A549 (cell line): Measurements from ENCODE around the gene PIAS3. TPM values are rescaled to one million over a fixed set of nuclear protein-coding genes. Genes with fewer than 3 reads are reported as not detected.

Source experiments
- ATAC-seq, 2 experiments: fragments of 200-7000 bp in 1 of 2; fragments of >200 bp in 1 of 2; cut with Nextera tagmentation in 1 of 2; cut with Tn5 transposase in 1 of 2; 3 replicates each; pipeline versions ENCODE4 v1.8.0 to v1.9.1; 2018 to 2020; ENCODE audit warnings: mild to moderate bottlenecking in 1 of 2, moderate library complexity in 1 of 2
- CTCF ChIA-PET: fragments of 300-600 bp; sonication (Branson Sonifier 250); formaldehyde crosslinking; extraction: SDS; loops from one replicate; lab custom pipeline; 2021; ENCODE audit warnings: antibody characterized with exemption, inconsistent platforms; lab: Yijun Ruan, JAX
- POLR2A ChIA-PET: fragments of 350-600 bp; formaldehyde crosslinking; extraction: SDS; loops from one replicate; lab custom pipeline; 2021; ENCODE audit warnings: antibody characterized with exemption, inconsistent platforms; lab: Yijun Ruan, JAX
- DNase-seq, 2 experiments: peaks; one replicate each; pipeline versions ENCODE4 v3.0.0 to v3.0.0-alpha.2; 2011 to 2016; ENCODE audit warnings: low read depth in 1 of 2, low spot score in 1 of 2
- FAIRE-seq: peaks from 2 replicates; lab custom pipeline; 2011; peaks lifted over from hg19 to GRCh38; lab: Jason Lieb, UNC
- H3K27ac ChIP-seq, 2 experiments: fragments of >200 bp; sonication (Bioruptor Twin); formaldehyde crosslinking; 3 replicates each; pipeline ENCODE4 v1.5.1; 2016 to 2017
- H3K4me1 ChIP-seq: fragments of >200 bp; sonication (Bioruptor Twin); formaldehyde crosslinking; 3 replicates; pipeline ENCODE4 v1.6.1; 2016
- H3K4me2 ChIP-seq: fragments of >200 bp; sonication (Bioruptor Twin); formaldehyde crosslinking; 3 replicates; pipeline ENCODE4 v1.6.1; 2016
- H3K4me3 ChIP-seq: fragments of >200 bp; sonication (Bioruptor Twin); formaldehyde crosslinking; 3 replicates; pipeline ENCODE4 v1.5.1; 2016
- H3K9me3 ChIP-seq: fragments of >200 bp; sonication (Bioruptor Twin); formaldehyde crosslinking; 3 replicates; pipeline ENCODE4 v1.6.1; 2016
- CHD4 ChIP-seq: fragments of 200-600 bp; sonication (generic); IDR thresholded peaks from 2 replicates; pipeline ENCODE4 v1.6.1; 2016; ENCODE audit warnings: antibody characterized with exemption, mild to moderate bottlenecking, borderline replicate concordance
- FOSB ChIP-seq: fragments of 250-450 bp; sonication (Bioruptor Pico); IDR thresholded peaks from 2 replicates; pipeline ENCODE4 v1.5.0; 2020; ENCODE audit warnings: mild to moderate bottlenecking, moderate library complexity
- FOXS1 ChIP-seq: fragments of 250-450 bp; sonication (Bioruptor Pico); IDR thresholded peaks from 2 replicates; pipeline ENCODE4 v1.5.0; 2020; ENCODE audit warnings: mild to moderate bottlenecking, moderate library complexity
- HEYL ChIP-seq: fragments of 250-450 bp; sonication (Bioruptor Pico); IDR thresholded peaks from 2 replicates; pipeline ENCODE4 v1.8.0; 2021; ENCODE audit warnings: mild to moderate bottlenecking, moderate library complexity
- HOXB13 ChIP-seq: fragments of 250-450 bp; sonication (Bioruptor Pico); IDR thresholded peaks from 2 replicates; pipeline ENCODE4 v1.5.0; 2020; ENCODE audit warnings: low read depth, mild to moderate bottlenecking, moderate library complexity
- HOXB5 ChIP-seq: fragments of 250-450 bp; sonication (Bioruptor Pico); IDR thresholded peaks from 2 replicates; pipeline ENCODE4 v1.5.0; 2020; ENCODE audit warnings: mild to moderate bottlenecking, moderate library complexity
- JUN ChIP-seq, 2 experiments: fragments of >200 bp; sonication (Bioruptor Twin); formaldehyde crosslinking; IDR thresholded peaks; 2 replicates in 1 of 2; 3 replicates in 1 of 2; pipeline ENCODE4 v1.6.1; 2016 to 2017
- JUNB ChIP-seq: fragments of >200 bp; sonication (Bioruptor Twin); formaldehyde crosslinking; IDR thresholded peaks from 2 replicates; pipeline ENCODE4 v1.6.1; 2016
- MAFK ChIP-seq: fragments of 450-650 bp; IDR thresholded peaks from 2 replicates; pipeline ENCODE4 v1.6.1; 2014; ENCODE audit not compliant: partially characterized antibody
- NFE2L2 ChIP-seq: fragments of 150-350 bp; conservative IDR thresholded peaks from 2 replicates; pipeline ENCODE4 v1.6.1; 2014; ENCODE audit warnings: low read length
- NPAS2 ChIP-seq: fragments of 250-450 bp; sonication (Bioruptor Pico); IDR thresholded peaks from 2 replicates; pipeline ENCODE4 v1.8.0; 2022; ENCODE audit warnings: mild to moderate bottlenecking, moderate library complexity, borderline replicate concordance
- POLR2A ChIP-seq: IDR thresholded peaks from 2 replicates; pipeline ENCODE4 v1.6.1; 2012; ENCODE audit warnings: mild to moderate bottlenecking, low read length
- RNF2 ChIP-seq: fragments of 200-600 bp; sonication (generic); IDR thresholded peaks from 2 replicates; pipeline ENCODE4 v1.6.1; 2016; ENCODE audit warnings: low read depth, mild to moderate bottlenecking, antibody characterized with exemption, moderate library complexity, borderline replicate concordance
- TFCP2L1 ChIP-seq: fragments of 250-450 bp; sonication (Bioruptor Pico); IDR thresholded peaks from 2 replicates; pipeline ENCODE4 v1.5.0; 2021; ENCODE audit warnings: mild to moderate bottlenecking
- TP53 ChIP-seq: fragments of 250-450 bp; sonication (Bioruptor Pico); IDR thresholded peaks from 2 replicates; pipeline ENCODE4 v1.5.0; 2021; ENCODE audit warnings: mild to moderate bottlenecking, moderate library complexity
- ZC3H11A ChIP-seq: fragments of 450-650 bp; IDR thresholded peaks from 2 replicates; pipeline ENCODE4 v1.6.1; 2014; ENCODE audit warnings: antibody characterized with exemption, mild to moderate bottlenecking
- WGBS: methylation state at CpG from one replicate; pipeline ENCODE4 v1.1.6; 2017; ENCODE audit errors: missing lambda C conversion rate; 5-methylcytosine and 5-hydroxymethylcytosine counted together
- polyA plus RNA-seq, 4 experiments: library from polyadenylated mRNA; depleted of rRNA in 3 of 4; stranded (reverse); fragments of >200 nt; fragmentation: RNase III in 1 of 4; extraction: RNeasy Plus Mini Kit Qiagen cat#74134 plus additional on column Dnase treatment in 1 of 4; gene quantifications; 2 replicates in 3 of 4; 3 replicates in 1 of 4; pipeline ENCODE4 v1.2.3, GENCODE V29; 2011 to 2017
- TF ChIP-seq, protein P1 (sequence below): IDR thresholded peaks from 2 replicates; pipeline ENCODE4 v1.6.1; 2012
- TF ChIP-seq, protein P2 (sequence below): fragments of 450-650 bp; IDR thresholded peaks from 2 replicates; pipeline ENCODE4 v1.6.1; 2014; ENCODE audit warnings: antibody characterized with exemption
- TF ChIP-seq, protein P3 (sequence below): fragments of 250-450 bp; sonication (Bioruptor Pico); IDR thresholded peaks from 2 replicates; pipeline ENCODE4 v1.5.0; 2021; ENCODE audit warnings: mild to moderate bottlenecking, moderate library complexity, borderline replicate concordance

The PIAS3 gene
- polyA plus RNA-seq, 2 of the 4 experiments (the other 2 are of a cell fraction), result 15.5 to 22.7 TPM

DNA sequence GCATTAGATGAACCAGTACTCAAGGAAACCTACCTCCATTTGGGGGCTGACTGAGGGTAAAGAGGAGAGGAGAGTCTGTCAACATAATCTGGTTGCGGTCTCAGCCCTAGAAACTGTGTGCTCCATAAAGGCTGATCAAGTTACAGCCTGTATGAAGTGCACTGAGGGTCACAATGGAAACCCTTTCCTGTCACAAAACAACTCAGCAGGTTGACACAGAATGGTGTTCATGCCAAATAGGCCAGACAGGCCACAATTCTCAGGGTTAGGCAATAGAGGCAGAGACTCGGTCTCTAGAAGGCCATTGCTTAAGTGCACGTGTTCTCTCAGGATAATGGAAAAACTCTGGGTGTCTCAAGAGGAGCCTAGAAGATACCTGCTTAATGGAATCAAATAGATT, 30.8 kb upstream of the PIAS3 start:
- 90% methylated on average over 3 of the region's 3 CpGs for WGBS
- H3K9me3 ChIP-seq, result no peaks in the 10 kb centered on the region
- TF ChIP-seq RNF2, result no peak
- TF ChIP-seq, protein P1, sequence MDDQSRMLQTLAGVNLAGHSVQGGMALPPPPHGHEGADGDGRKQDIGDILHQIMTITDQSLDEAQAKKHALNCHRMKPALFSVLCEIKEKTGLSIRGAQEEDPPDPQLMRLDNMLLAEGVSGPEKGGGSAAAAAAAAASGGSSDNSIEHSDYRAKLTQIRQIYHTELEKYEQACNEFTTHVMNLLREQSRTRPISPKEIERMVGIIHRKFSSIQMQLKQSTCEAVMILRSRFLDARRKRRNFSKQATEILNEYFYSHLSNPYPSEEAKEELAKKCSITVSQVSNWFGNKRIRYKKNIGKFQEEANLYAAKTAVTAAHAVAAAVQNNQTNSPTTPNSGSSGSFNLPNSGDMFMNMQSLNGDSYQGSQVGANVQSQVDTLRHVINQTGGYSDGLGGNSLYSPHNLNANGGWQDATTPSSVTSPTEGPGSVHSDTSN, result no peak
- no peak for TF ChIP-seq JUNB
- TF ChIP-seq MAFK, result no peak
- TF ChIP-seq, protein P2, sequence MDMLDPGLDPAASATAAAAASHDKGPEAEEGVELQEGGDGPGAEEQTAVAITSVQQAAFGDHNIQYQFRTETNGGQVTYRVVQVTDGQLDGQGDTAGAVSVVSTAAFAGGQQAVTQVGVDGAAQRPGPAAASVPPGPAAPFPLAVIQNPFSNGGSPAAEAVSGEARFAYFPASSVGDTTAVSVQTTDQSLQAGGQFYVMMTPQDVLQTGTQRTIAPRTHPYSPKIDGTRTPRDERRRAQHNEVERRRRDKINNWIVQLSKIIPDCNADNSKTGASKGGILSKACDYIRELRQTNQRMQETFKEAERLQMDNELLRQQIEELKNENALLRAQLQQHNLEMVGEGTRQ, result no peak
- TF ChIP-seq NFE2L2, result no peak
- TF ChIP-seq HOXB5 (CRISPR knock-in tag), result no peak
- TF ChIP-seq, all 56 proteins: peak for 0
- ChIA-PET POLR2A (no interaction called here), CTCF (interaction anchor here (0.5 to 11.2 kb wide), 8 partner anchors 9 to 120 kb away, joined by 3 to 429 read pairs (median 46); partner anchors contain the start of genes ITGA10, NUDT17 and RBM8A)
- no peak overlapping the region; a peak in 1 of 6 replicates for H3K27ac ChIP-seq
- no peak overlapping the region for H3K4me3 ChIP-seq
- no peak overlapping the region for H3K4me2 ChIP-seq
- FAIRE-seq (no peak), DNase-seq (no peak), ATAC-seq (no peak)
- peaks cover 46% of the 10 kb centered on the region for H3K4me1 ChIP-seq

DNA sequence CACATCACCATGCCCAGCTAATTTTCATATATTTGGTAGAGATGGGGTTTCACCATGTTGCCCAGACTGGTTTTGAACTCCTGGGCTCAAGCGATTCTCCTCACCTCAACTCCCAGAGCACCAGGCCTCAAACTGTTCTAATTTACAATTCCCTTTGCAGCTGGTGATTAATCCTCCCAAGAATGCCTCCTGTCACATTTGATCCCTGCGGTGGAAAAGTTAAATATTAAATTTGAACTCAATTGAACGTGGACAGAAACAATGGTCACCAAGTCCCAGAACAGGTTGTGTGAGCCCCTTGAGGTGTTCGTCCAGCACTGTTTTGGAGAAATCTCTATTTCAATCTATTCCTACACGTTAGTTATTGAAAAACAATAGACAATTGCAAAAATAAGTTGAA, 28.8 kb upstream of the PIAS3 start:
- no peak for ATAC-seq
- 33% methylated on average over 5 of the region's 5 CpGs for WGBS
- TF ChIP-seq NPAS2 (CRISPR knock-in tag), result no peak
- no peak for TF ChIP-seq HOXB13 (CRISPR knock-in tag)
- TF ChIP-seq, protein P1, result no peak
- TF ChIP-seq TFCP2L1 (CRISPR knock-in tag), result no peak
- TF ChIP-seq, protein P3, sequence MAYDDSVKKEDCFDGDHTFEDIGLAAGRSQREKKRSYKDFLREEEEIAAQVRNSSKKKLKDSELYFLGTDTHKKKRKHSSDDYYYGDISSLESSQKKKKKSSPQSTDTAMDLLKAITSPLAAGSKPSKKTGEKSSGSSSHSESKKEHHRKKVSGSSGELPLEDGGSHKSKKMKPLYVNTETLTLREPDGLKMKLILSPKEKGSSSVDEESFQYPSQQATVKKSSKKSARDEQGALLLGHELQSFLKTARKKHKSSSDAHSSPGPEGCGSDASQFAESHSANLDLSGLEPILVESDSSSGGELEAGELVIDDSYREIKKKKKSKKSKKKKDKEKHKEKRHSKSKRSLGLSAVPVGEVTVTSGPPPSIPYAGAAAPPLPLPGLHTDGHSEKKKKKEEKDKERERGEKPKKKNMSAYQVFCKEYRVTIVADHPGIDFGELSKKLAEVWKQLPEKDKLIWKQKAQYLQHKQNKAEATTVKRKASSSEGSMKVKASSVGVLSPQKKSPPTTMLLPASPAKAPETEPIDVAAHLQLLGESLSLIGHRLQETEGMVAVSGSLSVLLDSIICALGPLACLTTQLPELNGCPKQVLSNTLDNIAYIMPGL (CRISPR knock-in tag), result no peak
- no peak for TF ChIP-seq CHD4
- TF ChIP-seq POLR2A, result no peak
- no peak for TF ChIP-seq MAFK
- Histone ChIP-seq H3K9me3 (no peaks in the 10 kb centered on the region), H3K4me1 (peaks cover 36% of the 10 kb centered on the region), H3K4me2 (peak overlapping the region; percentile 49), H3K27ac (peak overlapping the region; percentile 49 to 61; a peak in 4 of 6 replicates), H3K4me3 (no peak overlapping the region)
- no peak for FAIRE-seq
- ChIA-PET POLR2A (interaction anchor here (0.6 kb wide), 1 partner anchor 40 kb away, joined by 3 read pairs; no protein-coding TSS in a partner anchor), CTCF (interaction anchor here (1.0 to 11.2 kb wide), 4 partner anchors 9 to 31 kb away, joined by 3 to 429 read pairs (median 4); partner anchors contain the start of gene ITGA10)
- peak in 1 of 2 experiments; percentile 20 for DNase-seq

DNA sequence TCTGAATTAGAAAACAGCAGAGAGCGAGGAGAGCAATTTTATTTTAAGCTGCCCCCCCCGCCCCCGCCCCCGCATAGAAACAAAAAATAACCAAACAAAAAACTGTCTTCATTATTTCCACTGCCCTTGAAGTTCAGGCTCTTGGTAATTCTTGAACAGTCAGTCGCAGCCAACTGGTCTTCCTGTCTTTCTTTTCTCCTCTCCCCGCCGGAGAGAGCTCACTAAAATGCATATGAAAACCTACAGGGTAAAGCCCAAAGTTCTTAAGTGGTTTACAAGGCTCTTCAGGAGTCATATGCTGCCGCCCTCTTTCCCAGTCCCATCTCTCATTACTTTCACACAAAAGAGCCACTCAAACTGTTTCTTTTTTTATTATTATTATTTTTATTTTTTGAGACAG, 27.9 kb upstream of the PIAS3 start:
- WGBS, result 89% methylated on average over 8 of the region's 8 CpGs
- ATAC-seq (no peak), DNase-seq (no peak)
- CTCF ChIA-PET, result interaction anchor here (1.5 to 11.2 kb wide), 3 partner anchors 24 to 41 kb away, joined by 4 to 429 read pairs (median 4); partner anchors contain the start of genes ITGA10 and NUDT17
- H3K4me3 ChIP-seq, result no peak overlapping the region
- TF ChIP-seq TP53 (CRISPR knock-in tag) (no peak), FOXS1 (CRISPR knock-in tag) (no peak), JUN (IDR thresholded peaks at IDR 0.05) (no peak), FOSB (CRISPR knock-in tag) (no peak), HEYL (no peak), ZC3H11A (no peak)
- TF ChIP-seq, protein P3 (CRISPR knock-in tag), result no peak
- TF ChIP-seq, all 56 proteins: peak for 0
- Histone ChIP-seq H3K4me2 (no peak overlapping the region), H3K9me3 (no peaks in the 10 kb centered on the region), H3K4me1 (peaks cover 31% of the 10 kb centered on the region), H3K27ac (peak overlapping the region in 1 of 2 experiments; percentile 61; a peak in 1 of 6 replicates)
- FAIRE-seq, result no peak
- POLR2A ChIA-PET, result interaction anchor here (0.6 kb wide), 1 partner anchor 40 kb away, joined by 3 read pairs; no protein-coding TSS in a partner anchor
